Activated CD4-positive, alpha-beta T cell treated with anti-CD3 and anti-CD28 coated beads, Interleukin-2, amount 50 U/mL, for 16 hours (primary cell): ENCODE data around the gene PTPN14.

Experiments used
- DNase-seq: peaks from one replicate; pipeline ENCODE4 v3.0.0-alpha.2; 2020

The PTPN14 gene

DNA sequence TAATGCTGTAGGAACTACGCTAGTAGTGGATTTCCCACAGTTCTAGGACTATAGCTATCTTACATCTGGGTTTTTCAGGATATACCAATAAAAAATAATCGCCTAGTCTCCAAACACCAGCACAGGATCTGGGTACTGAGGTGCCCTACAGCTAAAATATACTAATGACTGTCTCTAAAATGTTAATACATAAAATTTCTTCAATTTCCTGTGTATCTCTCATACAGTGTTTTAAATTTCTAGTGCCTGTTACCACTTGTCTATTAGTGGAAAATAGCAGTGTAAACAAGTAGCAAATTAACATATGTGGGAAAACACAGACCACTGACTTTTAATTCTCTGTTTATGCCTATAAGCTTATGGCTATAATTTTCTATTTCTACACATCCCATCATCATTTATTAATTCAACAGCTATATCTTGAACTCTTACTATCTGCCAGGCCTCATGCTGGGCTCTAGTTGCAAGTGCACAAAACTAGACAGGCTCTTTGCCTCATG lies 16.1 kb upstream of the PTPN14 start:
- DNase-seq = no peak

GRCh38 chr1:214566158-214567104 lies 15.0 kb upstream of the PTPN14 start:
- DNase-seq = peak; percentile 23

GRCh38 chr1:214565310-214565709 lies 13.9 kb upstream of the PTPN14 start:
- DNase-seq = no peak

- no peak for DNase-seq
These were observed 12.5 kb upstream of the PTPN14 start for GRCh38 chr1:214563881-214564280.

GRCh38 chr1:214557952-214558735 lies 6.7 kb upstream of the PTPN14 start:
- peak; percentile 14 for DNase-seq

DNA sequence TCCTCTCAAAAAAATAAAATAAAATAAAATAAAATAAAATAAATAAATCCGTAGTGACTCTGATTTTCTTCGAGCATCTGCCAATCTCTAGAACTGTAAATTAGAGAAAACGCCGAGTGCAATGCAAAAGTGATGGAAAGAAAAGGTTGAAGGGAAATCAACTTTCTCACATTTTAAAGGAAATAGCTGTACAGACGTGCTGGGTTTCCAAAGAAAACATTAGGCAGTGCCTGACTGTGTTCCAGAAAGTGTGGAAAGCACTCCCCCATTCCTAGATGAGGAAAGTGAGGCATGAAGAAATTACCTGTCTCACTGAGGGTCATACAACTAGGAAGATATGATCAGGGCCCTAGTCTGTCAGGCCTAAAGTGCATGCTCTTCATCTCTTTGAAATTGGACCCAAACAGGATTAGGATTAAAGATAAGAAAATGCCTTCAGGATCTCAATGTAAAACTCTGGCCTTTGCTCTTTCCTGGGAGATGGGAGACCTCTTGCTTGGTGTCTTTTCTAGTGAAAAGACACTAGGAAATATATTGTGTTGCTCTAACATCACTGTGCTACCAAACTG lies 1.8 kb upstream of the PTPN14 start:
- DNase-seq = no peak

GRCh38 chr1:214552174-214552608 lies 789 bp upstream of the PTPN14 start:
- no peak for DNase-seq

DNA sequence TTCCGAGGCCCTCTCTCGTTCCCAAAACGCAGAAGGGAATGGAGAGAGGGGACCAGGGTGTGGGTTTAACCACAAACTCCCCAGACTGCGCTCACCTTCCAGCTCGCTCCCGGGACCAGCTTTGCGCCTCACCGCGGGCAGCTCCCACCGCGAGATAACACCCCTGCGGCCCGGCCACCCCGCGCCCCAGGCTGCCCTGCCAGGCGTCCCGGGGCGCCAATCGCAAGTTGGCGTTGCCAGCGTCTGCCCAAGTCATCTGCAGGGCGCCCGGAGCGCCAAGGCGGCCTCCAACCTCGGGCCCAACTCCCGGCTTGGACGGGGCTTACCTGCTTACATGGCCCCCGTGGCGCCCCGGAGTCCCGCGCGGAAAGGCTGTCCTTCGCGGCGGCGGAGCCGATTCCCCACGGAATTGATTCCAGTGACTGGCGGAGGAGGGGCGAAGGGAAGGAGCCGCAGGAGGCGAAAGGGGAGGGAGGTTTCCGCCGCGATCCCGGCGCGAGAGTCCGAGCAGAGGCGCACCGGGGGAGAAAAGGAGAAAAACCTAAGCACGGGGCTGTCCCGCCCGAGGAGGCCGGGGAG lies 456 bp downstream of the PTPN14 start:
- DNase-seq = no peak

DNA sequence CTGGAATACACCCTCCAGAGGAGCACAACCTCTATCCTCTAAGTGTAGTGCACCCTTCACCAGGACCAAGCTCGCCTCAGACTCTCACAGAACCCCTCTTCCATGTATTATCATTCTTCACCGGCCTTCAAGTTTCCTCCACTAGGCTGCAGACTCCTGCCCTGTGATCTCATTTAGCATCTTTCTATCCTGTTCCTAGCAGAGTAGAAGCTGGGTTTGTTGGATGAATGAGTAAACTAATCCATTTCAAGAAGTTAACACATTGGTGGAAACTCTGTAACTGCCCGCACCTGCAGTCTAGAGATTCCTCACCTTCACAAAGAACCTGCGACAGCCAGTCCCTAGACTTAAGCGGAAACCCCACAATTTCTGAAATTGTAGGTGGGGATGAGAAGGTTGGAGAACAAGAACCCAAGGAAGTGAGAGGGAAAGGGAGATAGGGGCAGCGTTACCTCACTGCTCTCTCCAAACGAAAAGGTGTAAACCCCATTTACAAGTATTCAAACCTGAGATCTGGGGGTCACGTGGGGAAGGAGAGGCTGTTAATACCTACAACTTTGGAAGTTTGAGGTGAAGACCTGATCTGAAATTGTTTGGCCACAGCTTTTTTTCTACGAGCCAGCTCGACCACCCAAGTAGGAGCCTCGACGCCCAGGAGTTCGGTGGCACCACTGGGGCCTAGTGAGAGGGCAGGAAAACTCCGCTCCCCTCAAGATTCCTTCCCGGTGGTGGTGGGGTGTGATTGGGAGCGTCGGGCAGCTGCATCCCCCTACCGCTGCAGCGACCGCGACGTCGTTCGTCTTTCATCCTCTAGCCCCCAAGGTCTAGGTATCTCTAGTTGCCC lies 1.2 kb downstream of the PTPN14 start:
- DNase-seq = no peak

GRCh38 chr1:214549604-214550003 lies 1.8 kb downstream of the PTPN14 start:
- no peak for DNase-seq

DNA sequence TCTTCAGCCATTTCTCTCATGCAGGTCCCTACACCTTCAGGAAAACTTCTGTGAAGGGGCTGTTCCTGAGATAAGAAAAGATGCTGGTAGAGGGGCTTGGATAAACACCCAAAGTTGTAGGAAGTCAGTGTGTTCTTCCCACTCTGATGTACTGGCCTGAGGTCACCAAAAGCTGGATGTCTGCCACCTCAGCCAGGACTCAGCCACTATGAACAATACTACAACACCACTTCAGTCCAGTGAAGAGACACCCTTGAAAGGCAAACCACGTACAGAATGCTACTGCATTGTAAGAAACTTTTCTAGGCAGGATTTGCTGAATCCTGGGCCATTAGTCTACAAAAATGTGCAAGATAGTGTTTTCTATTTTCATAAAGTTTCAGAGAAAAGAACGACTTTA lies 2.4 kb downstream of the PTPN14 start:
- DNase-seq = no peak

DNA sequence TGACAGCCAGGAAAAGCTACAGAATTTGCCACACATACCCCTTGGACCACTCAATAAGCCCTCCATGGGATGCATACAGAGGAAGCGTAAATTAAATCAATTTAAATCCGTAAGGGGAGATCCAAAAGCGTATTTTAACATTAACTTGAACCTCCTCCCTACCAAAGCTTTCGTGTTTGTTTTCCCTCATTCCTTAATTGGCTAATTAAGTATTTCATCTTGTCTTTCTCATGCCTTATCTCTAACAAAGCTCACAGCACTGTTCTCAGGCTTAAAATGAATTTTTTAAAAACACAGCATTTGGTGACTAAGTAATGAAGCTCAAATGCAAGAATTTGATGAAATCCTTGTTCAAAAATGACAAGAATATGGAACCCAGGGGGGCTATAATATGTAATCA lies 3.1 kb downstream of the PTPN14 start:
- no peak for DNase-seq

- DNase-seq = no peak
These were observed 3.7 kb downstream of the PTPN14 start for GRCh38 chr1:214547747-214548146.

- DNase-seq = no peak
These were observed 4.3 kb downstream of the PTPN14 start for GRCh38 chr1:214546886-214547641.

DNA sequence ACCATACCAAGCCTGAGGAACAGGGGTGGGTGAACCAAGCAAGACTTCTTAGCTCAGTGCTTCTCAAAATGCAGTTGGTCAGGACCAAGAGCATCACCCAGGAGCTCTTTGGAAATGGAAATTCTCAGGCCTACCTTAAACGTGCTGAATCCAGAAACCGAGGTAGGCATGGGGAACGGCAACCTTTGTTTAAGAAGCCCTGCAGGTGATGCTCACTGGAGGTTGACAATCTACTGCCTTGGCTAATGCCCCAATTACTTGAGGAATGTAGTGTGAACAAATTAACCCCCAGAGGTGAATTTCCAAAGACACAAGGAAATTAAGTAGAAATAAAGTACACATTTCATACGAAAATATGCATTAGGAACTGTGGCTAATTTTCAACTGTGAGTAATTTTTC lies 5.3 kb downstream of the PTPN14 start:
- no peak for DNase-seq

DNA sequence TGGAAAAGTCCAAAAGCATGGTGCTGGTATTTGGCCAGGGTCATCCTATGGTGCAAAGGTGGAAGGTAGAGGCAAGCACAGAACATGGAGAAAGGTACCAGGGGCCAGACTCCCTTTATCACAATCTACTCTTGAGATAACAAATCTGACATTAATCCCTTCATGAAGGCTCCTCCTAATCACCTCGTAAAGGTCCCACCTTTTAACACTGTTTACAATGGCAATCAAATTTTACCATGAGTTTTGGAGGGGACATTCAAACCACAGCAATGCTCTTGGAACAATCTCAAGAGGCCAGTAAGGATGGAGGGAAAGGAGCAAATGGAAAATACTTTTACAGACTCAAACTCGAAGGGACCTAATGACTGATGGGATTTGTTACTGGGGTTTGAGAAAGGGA lies 6.1 kb downstream of the PTPN14 start:
- DNase-seq = no peak

GRCh38 chr1:214544791-214545190 lies 6.6 kb downstream of the PTPN14 start:
- no peak for DNase-seq

DNA sequence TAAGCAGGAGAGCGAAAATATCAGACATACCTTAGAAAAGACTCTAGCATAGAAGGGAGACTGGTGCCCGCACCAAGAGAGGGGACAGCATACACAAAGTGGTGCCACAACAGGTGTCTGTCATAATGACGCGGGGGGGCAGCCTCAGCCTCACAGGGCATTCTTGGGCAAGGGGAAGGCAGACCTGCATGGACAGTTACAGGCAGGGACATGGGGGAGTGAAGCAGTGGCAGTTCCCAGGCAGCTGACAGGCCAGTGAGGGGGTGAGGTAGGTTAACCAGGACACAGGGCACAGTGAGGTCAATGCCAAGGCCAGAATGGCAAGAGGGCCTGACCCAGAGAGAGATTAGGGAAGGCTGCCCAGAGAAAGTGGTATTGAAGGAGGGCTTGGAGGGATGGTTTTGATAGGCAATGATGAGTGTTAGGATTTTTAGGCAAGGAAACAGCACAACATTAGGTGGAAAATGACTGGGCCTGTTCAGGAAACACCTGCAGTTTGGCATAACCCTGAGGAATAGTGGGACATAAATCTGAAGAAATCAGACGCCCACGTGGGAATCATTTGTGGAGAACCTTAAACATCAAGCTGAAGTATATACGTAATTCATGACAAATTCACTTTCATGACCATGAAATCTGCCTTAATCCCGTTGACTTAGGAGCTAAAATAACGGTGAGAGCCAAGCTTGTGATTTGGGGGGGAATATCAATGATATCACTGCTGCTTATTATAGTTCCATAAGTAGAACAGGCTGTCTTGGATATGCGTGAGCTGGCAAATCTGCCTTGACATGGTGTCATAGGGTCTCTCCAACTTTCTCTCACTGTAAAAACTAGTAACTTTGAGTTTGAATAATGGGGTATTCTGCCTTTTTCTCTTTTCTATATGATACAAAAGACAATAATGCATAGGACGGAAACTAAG lies 8.9 kb downstream of the PTPN14 start:
- no peak for DNase-seq

GRCh38 chr1:214541693-214542092 lies 9.7 kb downstream of the PTPN14 start:
- DNase-seq = no peak

GRCh38 chr1:214541206-214541605 lies 10.2 kb downstream of the PTPN14 start:
- DNase-seq = no peak
